Stimulated activated CD4-positive, alpha-beta T cell treated with anti-CD3 and anti-CD28 coated beads, Interleukin-1b, Interleukin-23, amount 100 ng/mL, for 4 hours (primary cell): ENCODE measurements around the gene CHRNA9.

Experiments
- DNase-seq, 2 donors: peaks; one replicate each; pipeline ENCODE4 v3.0.0-alpha.2; 2020; ENCODE audit warnings: low read depth in 2 of 2

The CHRNA9 gene

GRCh38 chr4:40340030-40340429 lies 4.9 kb downstream of the CHRNA9 start:
- DNase-seq, result no peak

- DNase-seq, result no peak
Measured at GRCh38 chr4:40347472-40347871, 12.3 kb downstream of the CHRNA9 start.

- no peak for DNase-seq
Measured at GRCh38 chr4:40348000-40348399, 12.9 kb downstream of the CHRNA9 start.

- no peak for DNase-seq
Measured at GRCh38 chr4:40349561-40350198, 14.5 kb downstream of the CHRNA9 start.

- no peak for DNase-seq
Measured at GRCh38 chr4:40350627-40351227, 15.6 kb downstream of the CHRNA9 start.

- no peak for DNase-seq
Measured at GRCh38 chr4:40354158-40354557, 19.0 kb downstream of the CHRNA9 start.

GRCh38 chr4:40355131-40355530 lies 20.0 kb downstream of the CHRNA9 start:
- no peak for DNase-seq

GRCh38 chr4:40357738-40358137 lies 22.6 kb downstream of the CHRNA9 start:
- DNase-seq, result no peak

GRCh38 chr4:40361338-40361737 lies 26.2 kb downstream of the CHRNA9 start:
- DNase-seq, result no peak

GRCh38 chr4:40363382-40363920 lies 28.3 kb downstream of the CHRNA9 start:
- no peak for DNase-seq

- DNase-seq, result no peak
Measured at GRCh38 chr4:40363945-40364344, 28.8 kb downstream of the CHRNA9 start.

GRCh38 chr4:40365766-40366165 lies 30.6 kb downstream of the CHRNA9 start:
- DNase-seq, result no peak

GRCh38 chr4:40367451-40367850 lies 32.3 kb downstream of the CHRNA9 start:
- no peak for DNase-seq

- DNase-seq, result no peak
Measured at GRCh38 chr4:40369437-40370274, 34.5 kb downstream of the CHRNA9 start.

- DNase-seq, result no peak
Measured at GRCh38 chr4:40372651-40373050, 37.5 kb downstream of the CHRNA9 start.

GRCh38 chr4:40373636-40374035 lies 38.5 kb downstream of the CHRNA9 start:
- no peak for DNase-seq

- no peak for DNase-seq
Measured at GRCh38 chr4:40375095-40375494, 40.0 kb downstream of the CHRNA9 start.

- DNase-seq, result no peak
Measured at GRCh38 chr4:40375620-40376019, 40.5 kb downstream of the CHRNA9 start.

GRCh38 chr4:40377512-40378365 lies 42.6 kb downstream of the CHRNA9 start:
- no peak for DNase-seq

GRCh38 chr4:40378619-40379018 lies 43.5 kb downstream of the CHRNA9 start:
- DNase-seq, result no peak

GRCh38 chr4:40379248-40379647 lies 44.1 kb downstream of the CHRNA9 start:
- no peak for DNase-seq

GRCh38 chr4:40380647-40381046 lies 45.5 kb downstream of the CHRNA9 start:
- no peak for DNase-seq
